GM04503 (cell line): ENCODE data around the gene ADCYAP1.
A peak's percentile ranks its signal among the peaks of the same experiment; 100 is the strongest.
"Not testable (repeated sequence)": the region's sequence is repeated elsewhere in the genome, so short reads cannot be mapped to it uniquely, and the experiment has no call there.

Experiments
- DNase-seq: peaks from one replicate; pipeline ENCODE4 v3.0.0-alpha.2; 2012; ENCODE audit warnings: low read depth

The ADCYAP1 gene

GRCh38 chr18:904218-905090 is at the start of gene ADCYAP1:
ADCYAP1 (plus strand) TSS chr18:904871; CDS start chr18:905387, 516 bp downstream.
- no peak for DNase-seq

- DNase-seq, result no peak
Observed at GRCh38 chr18:857986-858385, 46.7 kb upstream of the ADCYAP1 start.

- DNase-seq, result peak; percentile 8
Observed at GRCh38 chr18:864872-865273, 39.8 kb upstream of the ADCYAP1 start.

- DNase-seq, result no peak
Observed at GRCh38 chr18:867257-867656, 37.4 kb upstream of the ADCYAP1 start.

GRCh38 chr18:873426-873825 is 31.2 kb upstream of the ADCYAP1 start:
- DNase-seq, result not testable (repeated sequence)

GRCh38 chr18:875912-876311 is 28.8 kb upstream of the ADCYAP1 start:
- no peak for DNase-seq

GRCh38 chr18:877238-877637 is 27.4 kb upstream of the ADCYAP1 start:
- no peak for DNase-seq

- no peak for DNase-seq
Observed at GRCh38 chr18:886076-886475, 18.6 kb upstream of the ADCYAP1 start.

- no peak for DNase-seq
Observed at GRCh38 chr18:887716-888115, 17.0 kb upstream of the ADCYAP1 start.

- DNase-seq, result no peak
Observed at GRCh38 chr18:892316-892715, 12.4 kb upstream of the ADCYAP1 start.

- DNase-seq, result no peak
Observed at GRCh38 chr18:896315-896714, 8.4 kb upstream of the ADCYAP1 start.

- DNase-seq, result no peak
Observed at GRCh38 chr18:901761-902160, 2.9 kb upstream of the ADCYAP1 start.

- no peak for DNase-seq
Observed at GRCh38 chr18:902229-902628, 2.4 kb upstream of the ADCYAP1 start.

- DNase-seq, result no peak
Observed at GRCh38 chr18:903701-904100, 970 bp upstream of the ADCYAP1 start.

- no peak for DNase-seq
Observed at GRCh38 chr18:905307-905947, 756 bp downstream of the ADCYAP1 start.

- DNase-seq, result no peak
Observed at GRCh38 chr18:905948-906415, 1.3 kb downstream of the ADCYAP1 start.

- no peak for DNase-seq
Observed at GRCh38 chr18:906416-907114, 1.9 kb downstream of the ADCYAP1 start.

GRCh38 chr18:907115-907884 is 2.6 kb downstream of the ADCYAP1 start:
- no peak for DNase-seq

GRCh38 chr18:907885-908757 is 3.5 kb downstream of the ADCYAP1 start:
- DNase-seq, result no peak

- no peak for DNase-seq
Observed at GRCh38 chr18:908758-909724, 4.4 kb downstream of the ADCYAP1 start.
